ENCODE results near the gene FUT8.

The FUT8 gene

GRCh38 chr14:65574611-65575010 is 162.1 kb downstream of the FUT8 start:
- TF ChIP-seq CTCF (IDR thresholded peaks at IDR 0.05; ENCODE audit: low read depth, low read length) = no peak
- DNase-seq (ENCODE audit: extremely low read depth, low read depth) = no peak

GRCh38 chr14:65575389-65575788 is 162.9 kb downstream of the FUT8 start:
- TF ChIP-seq CTCF (IDR thresholded peaks at IDR 0.05; ENCODE audit: low read depth, low read length) = no peak

GRCh38 chr14:65580973-65581372 is 168.4 kb downstream of the FUT8 start:
- no peak for TF ChIP-seq CTCF (IDR thresholded peaks at IDR 0.05; ENCODE audit: low read depth, low read length)
- no peak for DNase-seq (ENCODE audit: extremely low read depth, low read depth)

More at GRCh38 chr14:65575389-65575788, 162.9 kb downstream of the FUT8 start:
- no peak for DNase-seq (ENCODE audit: extremely low read depth, low read depth)

GRCh38 chr14:65581378-65581777 is 168.8 kb downstream of the FUT8 start:
- DNase-seq (ENCODE audit: extremely low read depth, low read depth) = no peak
- TF ChIP-seq CTCF (IDR thresholded peaks at IDR 0.05; ENCODE audit: low read depth, low read length) = no peak

- DNase-seq (ENCODE audit: extremely low read depth, low read depth) = no peak
- no peak for TF ChIP-seq CTCF (IDR thresholded peaks at IDR 0.05; ENCODE audit: low read depth, low read length)
These were observed 169.3 kb downstream of the FUT8 start for GRCh38 chr14:65581799-65582198.

GRCh38 chr14:65585216-65585615 is 172.7 kb downstream of the FUT8 start:
- DNase-seq (ENCODE audit: extremely low read depth, low read depth) = no peak
- TF ChIP-seq CTCF (IDR thresholded peaks at IDR 0.05; ENCODE audit: low read depth, low read length) = no peak

GRCh38 chr14:65588426-65589140 is 176.1 kb downstream of the FUT8 start:
- no peak for TF ChIP-seq CTCF (IDR thresholded peaks at IDR 0.05; ENCODE audit: low read depth, low read length)
- no peak for DNase-seq (ENCODE audit: extremely low read depth, low read depth)
